Liver (tissue), 3 donors: ENCODE data around the gene ARMC12.
A peak's percentile ranks its signal among the peaks of the same experiment; 100 is the strongest.

Experiments used
- ATF3 ChIP-seq: IDR thresholded peaks from 2 replicates; pipeline ENCODE4 v1.6.1; 2016; ENCODE audit warnings: antibody characterized with exemption
- CTCF ChIP-seq: fragments of 150-350 bp; IDR thresholded peaks from 2 replicates; pipeline ENCODE4 v1.5.1; 2017; ENCODE audit warnings: improper control_type of control experiment, low read depth, low read length; ENCODE audit not compliant: missing input control
- JUND ChIP-seq, 2 donors: IDR thresholded peaks; 2 replicates each; pipeline ENCODE4 v1.6.1; 2016; ENCODE audit warnings: antibody characterized with exemption in 2 of 2
- MAX ChIP-seq: IDR thresholded peaks from 2 replicates; pipeline ENCODE4 v1.6.1; 2016; ENCODE audit warnings: antibody characterized with exemption
- YY1 ChIP-seq: IDR thresholded peaks from 2 replicates; pipeline ENCODE4 v1.6.1; 2016; ENCODE audit warnings: antibody characterized with exemption, mild to moderate bottlenecking
- donor health status: healthy.
- donor health status: healthy.

- TF ChIP-seq JUND (IDR thresholded peaks at IDR 0.05), result no peak
- no peak for TF ChIP-seq CTCF
- TF ChIP-seq ATF3, result no peak
- TF ChIP-seq MAX, result peak; percentile 38
- peak; percentile 64 for TF ChIP-seq YY1
Observed at GRCh38 chr6:35739645-35740524, 3.1 kb downstream of the ARMC12 start.
